GM12878 (cell line): ENCODE data around the gene GSE1. TPM values are rescaled to one million over a fixed set of nuclear protein-coding genes. Genes with fewer than 3 reads are reported as not detected.

ENCODE experiments used
- ATAC-seq: fragments of 200-7000 bp; cut with Tn5 transposase; 3 replicates; pipeline ENCODE4 v1.9.1; 2020; ENCODE audit warnings: mild to moderate bottlenecking, moderate library complexity
- BruUV-seq: library from RNA; stranded (reverse); fragments of 400-500 nt; replicated peaks from 2 replicates; lab custom pipeline; 2021; lab: Mats Ljungman, UMichigan
- CTCF ChIA-PET: fragments of 300-600 bp; sonication (Branson Sonifier 250); formaldehyde crosslinking; extraction: SDS; loops from one replicate; lab custom pipeline; 2021; ENCODE audit warnings: inconsistent platforms; lab: Yijun Ruan, JAX
- POLR2A ChIA-PET: fragments of 350-600 bp; formaldehyde crosslinking; extraction: SDS; loops from one replicate; lab custom pipeline; 2021; ENCODE audit warnings: inconsistent platforms; lab: Charles Lee
- RAD21 ChIA-PET: fragments of 300-600 bp; sonication (Branson Sonifier 250); formaldehyde crosslinking; loops from one replicate; lab custom pipeline; 2023; ENCODE audit warnings: antibody characterized with exemption; ENCODE audit not compliant: unreplicated experiment; lab: Charles Lee
- SMC1A ChIA-PET: fragments of 300-600 bp; sonication (Branson Sonifier 250); formaldehyde crosslinking; loops from one replicate; lab custom pipeline; 2023; ENCODE audit not compliant: unreplicated experiment, uncharacterized antibody; lab: Charles Lee
- DNase-seq: peaks from one replicate; pipeline ENCODE4 v3.0.0-alpha.2; 2011; ENCODE audit warnings: low read depth, low spot score
- FAIRE-seq: peaks from 3 replicates; lab custom pipeline; 2011; peaks lifted over from hg19 to GRCh38; lab: Jason Lieb, UNC
- H2AFZ ChIP-seq: 2 replicates; pipeline ENCODE4 v1.6.0; 2011; ENCODE audit warnings: low read depth, low read length, control low read depth; ENCODE audit not compliant: control insufficient read depth
- H3K27ac ChIP-seq: 2 replicates; pipeline ENCODE4 v1.5.1; 2011; ENCODE audit warnings: control low read depth; ENCODE audit not compliant: control insufficient read depth, insufficient read depth
- H3K27me3 ChIP-seq, 2 experiments: replicated peaks in 1 of 2; 2 replicates each; pipeline versions ENCODE4 v1.6.0 to v1.6.1; 2011; ENCODE audit warnings: low read length in 1 of 2; ENCODE audit not compliant: control insufficient read depth in 2 of 2, insufficient read depth in 2 of 2
- H3K36me3 ChIP-seq, 2 experiments: 2 replicates each; pipeline ENCODE4 v1.5.1; 2011; ENCODE audit warnings: low read length in 1 of 2; ENCODE audit not compliant: control insufficient read depth in 2 of 2, insufficient read depth in 2 of 2
- H3K4me1 ChIP-seq: 2 replicates; pipeline ENCODE4 v1.6.1; 2011; ENCODE audit warnings: mild to moderate bottlenecking, low read length, moderate library complexity, mixed read lengths; ENCODE audit not compliant: control insufficient read depth, insufficient read depth
- H3K4me2 ChIP-seq: 2 replicates; pipeline ENCODE4 v1.6.0; 2011; ENCODE audit warnings: control low read depth; ENCODE audit not compliant: control insufficient read depth, insufficient read depth
- H3K4me3 ChIP-seq: fragments of 200-600 bp; sonication (generic); 2 replicates; pipeline ENCODE4 v1.5.1; 2016
- H3K79me2 ChIP-seq: 2 replicates; pipeline ENCODE4 v1.6.0; 2011; ENCODE audit warnings: low read length; ENCODE audit not compliant: control insufficient read depth, insufficient read depth
- H3K9ac ChIP-seq: 2 replicates; pipeline ENCODE4 v1.8.0; 2011; ENCODE audit warnings: low read length, control low read depth, mixed read lengths; ENCODE audit not compliant: control insufficient read depth, insufficient read depth
- H3K9me3 ChIP-seq: replicated peaks from 3 replicates; pipeline ENCODE4 v1.5.1; 2011; ENCODE audit warnings: mild to moderate bottlenecking, low read length; ENCODE audit not compliant: control insufficient read depth, insufficient read depth
- H4K20me1 ChIP-seq: 2 replicates; pipeline ENCODE4 v1.6.0; 2011; ENCODE audit not compliant: control insufficient read depth, insufficient read depth
- EZH2 ChIP-seq: IDR thresholded peaks from 2 replicates; pipeline ENCODE4 v1.6.1; 2012; ENCODE audit warnings: low read depth, mild to moderate bottlenecking, control low read depth, inconsistent platforms, low read length, borderline replicate concordance; ENCODE audit not compliant: control insufficient read depth
- MTA3 ChIP-seq: IDR thresholded peaks from 2 replicates; pipeline ENCODE4 v1.6.1; 2012; ENCODE audit warnings: low read length, inconsistent platforms, borderline replicate concordance
- NR2C2 ChIP-seq: IDR thresholded peaks from 2 replicates; pipeline ENCODE4 v1.6.1; 2011; ENCODE audit warnings: borderline replicate concordance, low read depth; ENCODE audit not compliant: control insufficient read depth, insufficient read length
- PRDM15 ChIP-seq: fragments of 450-650 bp; formaldehyde crosslinking; IDR thresholded peaks from 2 replicates; pipeline ENCODE4 v1.4.0; 2020; ENCODE audit warnings: mild to moderate bottlenecking, moderate library complexity
- RAD51 ChIP-seq: fragments of 450-650 bp; IDR thresholded peaks from 2 replicates; pipeline ENCODE4 v1.6.1; 2016; ENCODE audit warnings: moderate library complexity, mild to moderate bottlenecking, inconsistent platforms
- SMC3 ChIP-seq: IDR thresholded peaks from 2 replicates; pipeline ENCODE4 v1.6.1; 2011; ENCODE audit warnings: low read length, improper control_type of control experiment, borderline replicate concordance
- SPI1 ChIP-seq: IDR thresholded peaks from 2 replicates; pipeline ENCODE4 v1.6.1; 2011; ENCODE audit warnings: low read depth, mild to moderate bottlenecking, low read length, moderate library complexity, borderline replicate concordance; ENCODE audit not compliant: insufficient read depth
- TCF3 ChIP-seq: IDR thresholded peaks from 2 replicates; pipeline ENCODE4 v1.6.1; 2012; ENCODE audit warnings: low read depth, mild to moderate bottlenecking, low read length, borderline replicate concordance; ENCODE audit not compliant: insufficient read depth
- ZBED1 ChIP-seq: IDR thresholded peaks from 2 replicates; pipeline ENCODE4 v1.6.1; 2016; ENCODE audit warnings: borderline replicate concordance
- ZZZ3 ChIP-seq: IDR thresholded peaks from 2 replicates; pipeline ENCODE4 v1.6.1; 2011; ENCODE audit warnings: low read depth; ENCODE audit not compliant: control insufficient read depth, insufficient read length
- WGBS: methylation state at CpG from one replicate; pipeline ENCODE4 v1.1.6; 2016; ENCODE audit warnings: low lambda C conversion rate; ENCODE audit not compliant: insufficient replicate concordance, insufficient coverage; ENCODE audit errors: missing lambda C conversion rate; 5-methylcytosine and 5-hydroxymethylcytosine counted together
- in situ Hi-C: fragments of 300-500 bp; cut with MboI; formaldehyde crosslinking; loops from 9 replicates; pipeline ENCODE4 v1.14.3; 2018; ENCODE audit warnings: mixed read lengths
- intact Hi-C: fragments of 100-400 bp; cut with micrococcal nuclease; formaldehyde crosslinking; loops from one replicate; pipeline ENCODE4 v1.14.2; 2022; ENCODE audit not compliant: unreplicated experiment
- polyA plus RNA-seq, 11 experiments: library from polyadenylated mRNA; depleted of rRNA in 4 of 11; unstranded in 6 of 11; stranded (reverse) in 5 of 11; fragments of >200 nt; fragmentation: Nextera tagmentation in 4 of 11; fragmentation: Illumina TruSeq in 1 of 11; extraction: Ambion mirVana in 4 of 11; extraction: Trizol in 1 of 11; gene quantifications; 1 replicate in 1 of 11; 2 replicates in 10 of 11; pipeline versions ENCODE4 v1.2.1 to v1.2.3, GENCODE V29; 2011 to 2016; ENCODE audit warnings: inconsistent platforms in 2 of 11, missing spikeins in 2 of 11, low read depth in 1 of 11
- total RNA-seq, 4 experiments: library from RNA; depleted of rRNA in 3 of 4; stranded (reverse); fragments of >200 nt in 3 of 4; fragmentation: Illumina TruSeq in 1 of 4; extraction: Trizol in 1 of 4; gene quantifications; 2 replicates each; pipeline versions ENCODE4 v1.2.1 to v1.2.3, GENCODE V29; 2013 to 2021
- TF ChIP-seq, protein P1 (sequence below): fragments of 450-650 bp; IDR thresholded peaks from 2 replicates; pipeline ENCODE4 v1.6.1; 2018; ENCODE audit warnings: borderline replicate concordance, mild to moderate bottlenecking; ENCODE audit not compliant: partially characterized antibody
- TF ChIP-seq, protein P2 (sequence below): IDR thresholded peaks from 2 replicates; pipeline ENCODE4 v1.6.1; 2012; ENCODE audit warnings: low read depth, low read length, improper control_type of control experiment

The GSE1 gene
- total and polyA plus RNA-seq, 10 of the 15 experiments (the other 5 are each of a cell fraction or from before 2014, with no cell fraction given), result 4.6 to 58.7 (median 18.2) TPM

- TF ChIP-seq PRDM15, result no peak
Measured at GRCh38 chr16:85623997-85624601, 11.0 kb downstream of the GSE1 start (continued).

GRCh38 chr16:85624646-85625045 is 11.5 kb downstream of the GSE1 start:
- ChIA-PET SMC1A (no interaction called here), POLR2A (interaction anchor here (0.6 kb wide), 1 partner anchor 108 kb away, joined by 7 read pairs; no protein-coding TSS in a partner anchor)
- in situ Hi-C loops, result loop anchor here (25.0 kb wide), 1 partner anchor 187 kb away; no protein-coding TSS in a partner anchor
- H3K79me2 ChIP-seq, result peaks cover 49% of the 10 kb centered on the region
- no peak overlapping the region for H3K27ac ChIP-seq
- DNase-seq, result no peak
- WGBS, result 95% methylated on average over 17 of the region's 17 CpGs
- intact Hi-C loops, result no loop called here
- no peak for TF ChIP-seq ZBED1
- no peak for TF ChIP-seq MTA3
- TF ChIP-seq RAD51, result no peak
- TF ChIP-seq SMC3, result no peak
- no peak for TF ChIP-seq SPI1
- no peak for TF ChIP-seq ZZZ3
- TF ChIP-seq, protein P1, sequence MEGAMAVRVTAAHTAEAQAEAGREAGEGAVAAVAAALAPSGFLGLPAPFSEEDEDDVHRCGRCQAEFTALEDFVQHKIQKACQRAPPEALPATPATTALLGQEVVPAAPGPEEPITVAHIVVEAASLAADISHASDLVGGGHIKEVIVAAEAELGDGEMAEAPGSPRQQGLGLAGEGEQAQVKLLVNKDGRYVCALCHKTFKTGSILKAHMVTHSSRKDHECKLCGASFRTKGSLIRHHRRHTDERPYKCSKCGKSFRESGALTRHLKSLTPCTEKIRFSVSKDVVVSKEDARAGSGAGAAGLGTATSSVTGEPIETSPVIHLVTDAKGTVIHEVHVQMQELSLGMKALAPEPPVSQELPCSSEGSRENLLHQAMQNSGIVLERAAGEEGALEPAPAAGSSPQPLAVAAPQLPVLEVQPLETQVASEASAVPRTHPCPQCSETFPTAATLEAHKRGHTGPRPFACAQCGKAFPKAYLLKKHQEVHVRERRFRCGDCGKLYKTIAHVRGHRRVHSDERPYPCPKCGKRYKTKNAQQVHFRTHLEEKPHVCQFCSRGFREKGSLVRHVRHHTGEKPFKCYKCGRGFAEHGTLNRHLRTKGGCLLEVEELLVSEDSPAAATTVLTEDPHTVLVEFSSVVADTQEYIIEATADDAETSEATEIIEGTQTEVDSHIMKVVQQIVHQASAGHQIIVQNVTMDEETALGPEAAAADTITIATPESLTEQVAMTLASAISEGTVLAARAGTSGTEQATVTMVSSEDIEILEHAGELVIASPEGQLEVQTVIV, result no peak
- no peak for TF ChIP-seq EZH2
- TF ChIP-seq TCF3, result no peak
- no peak for TF ChIP-seq NR2C2
- TF ChIP-seq, protein P2, sequence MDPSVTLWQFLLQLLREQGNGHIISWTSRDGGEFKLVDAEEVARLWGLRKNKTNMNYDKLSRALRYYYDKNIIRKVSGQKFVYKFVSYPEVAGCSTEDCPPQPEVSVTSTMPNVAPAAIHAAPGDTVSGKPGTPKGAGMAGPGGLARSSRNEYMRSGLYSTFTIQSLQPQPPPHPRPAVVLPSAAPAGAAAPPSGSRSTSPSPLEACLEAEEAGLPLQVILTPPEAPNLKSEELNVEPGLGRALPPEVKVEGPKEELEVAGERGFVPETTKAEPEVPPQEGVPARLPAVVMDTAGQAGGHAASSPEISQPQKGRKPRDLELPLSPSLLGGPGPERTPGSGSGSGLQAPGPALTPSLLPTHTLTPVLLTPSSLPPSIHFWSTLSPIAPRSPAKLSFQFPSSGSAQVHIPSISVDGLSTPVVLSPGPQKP, result no peak
- TF ChIP-seq, all 136 proteins: peak for 0
- no peak overlapping the region for H2AFZ ChIP-seq
- FAIRE-seq (no peak), ATAC-seq (no peak)
- ChIA-PET CTCF (no interaction called here), RAD21 (no interaction called here)
- H4K20me1 ChIP-seq, result peaks cover 7% of the 10 kb centered on the region
- peaks cover 2 to 25% of the 10 kb centered on the region in 2 experiments; a peak in 3 of 4 replicates for H3K36me3 ChIP-seq
- H3K4me3 ChIP-seq, result no peak overlapping the region
- no TSS peak for BruUV-seq
- no peaks in the 10 kb centered on the region for H3K4me1 ChIP-seq
- no peak overlapping the region for H3K9ac ChIP-seq
- peaks cover 11% of the 10 kb centered on the region; the same call in 2 of the 3 replicates for H3K9me3 ChIP-seq
- no peaks in the 10 kb centered on the region for H3K27me3 ChIP-seq
- H3K4me2 ChIP-seq, result no peak overlapping the region
